ENCODE measurements around the gene ZFAND3.

Gene ZFAND3

GRCh38 chr6:37862430-37862829 is 42.9 kb downstream of the ZFAND3 start:
- H3K4me3 ChIP-seq (ENCODE audit: low read length): no peak overlapping the region
- DNase-seq (ENCODE audit: low read depth): no peak
- no peak for TF ChIP-seq CTCF (conservative IDR thresholded peaks at IDR 0.05; ENCODE audit: low read depth, low read length)

- no peak for TF ChIP-seq CTCF (conservative IDR thresholded peaks at IDR 0.05; ENCODE audit: low read depth, low read length)
- no peak for DNase-seq (ENCODE audit: low read depth)
- H3K4me3 ChIP-seq (ENCODE audit: low read length): no peak overlapping the region
Observed at GRCh38 chr6:37862992-37863391, 43.5 kb downstream of the ZFAND3 start.

GRCh38 chr6:37864250-37864649 is 44.7 kb downstream of the ZFAND3 start:
- H3K4me3 ChIP-seq (ENCODE audit: low read length): no peak overlapping the region
- no peak for DNase-seq (ENCODE audit: low read depth)
- no peak for TF ChIP-seq CTCF (conservative IDR thresholded peaks at IDR 0.05; ENCODE audit: low read depth, low read length)

GRCh38 chr6:37865504-37865903 is 46.0 kb downstream of the ZFAND3 start:
- no peak overlapping the region for H3K4me3 ChIP-seq (ENCODE audit: low read length)
- TF ChIP-seq CTCF (conservative IDR thresholded peaks at IDR 0.05; ENCODE audit: low read depth, low read length): no peak
- no peak for DNase-seq (ENCODE audit: low read depth)

GRCh38 chr6:37866590-37867507 is 47.3 kb downstream of the ZFAND3 start:
- DNase-seq (ENCODE audit: low read depth): no peak
- TF ChIP-seq CTCF (conservative IDR thresholded peaks at IDR 0.05; ENCODE audit: low read depth, low read length): no peak
- no peak overlapping the region for H3K4me3 ChIP-seq (ENCODE audit: low read length)

GRCh38 chr6:37867756-37868446 is 48.4 kb downstream of the ZFAND3 start:
- no peak for DNase-seq (ENCODE audit: low read depth)
- no peak for TF ChIP-seq CTCF (conservative IDR thresholded peaks at IDR 0.05; ENCODE audit: low read depth, low read length)
- no peak overlapping the region for H3K4me3 ChIP-seq (ENCODE audit: low read length)

Data from retinal pigment epithelial cell (primary cell).